Transverse colon (tissue), 4 donors: ENCODE measurements around the gene ANP32A. TPM values are rescaled to one million over a fixed set of nuclear protein-coding genes. Genes with fewer than 3 reads are reported as not detected.
A peak's percentile ranks its signal among the peaks of the same experiment; 100 is the strongest.

Experiments used
- DNase-seq: peaks from one replicate; pipeline ENCODE4 v3.0.0-alpha.2; 2019
- H3K27ac ChIP-seq, 4 donors: fragments of 200-600 bp; sonication (generic); 2 replicates each; pipeline ENCODE4 v1.5.1; 2016 to 2018; ENCODE audit warnings: inconsistent platforms in 4 of 4
- H3K27me3 ChIP-seq: fragments of 200-600 bp; sonication (generic); 2 replicates; pipeline ENCODE4 v1.5.1; 2017; ENCODE audit warnings: inconsistent platforms
- H3K36me3 ChIP-seq, 4 donors: fragments of 200-600 bp; sonication (generic); 2 replicates each; pipeline ENCODE4 v1.5.1; 2017 to 2019; ENCODE audit warnings: inconsistent platforms in 4 of 4
- H3K4me1 ChIP-seq, 4 donors: fragments of 200-600 bp; sonication (generic); 2 replicates each; pipeline ENCODE4 v1.5.1; 2017 to 2020; ENCODE audit warnings: inconsistent platforms in 4 of 4
- H3K4me3 ChIP-seq, 4 donors: fragments of 200-600 bp; sonication (generic); 1 replicate in 1 of 4; 2 replicates in 3 of 4; pipeline versions ENCODE4 v1.5.1 to v1.6.1; 2017 to 2019; ENCODE audit warnings: inconsistent platforms in 4 of 4
- H3K9me3 ChIP-seq, 2 donors: fragments of 200-600 bp; sonication (generic); 2 replicates each; pipeline ENCODE4 v1.5.1; 2017 to 2019; ENCODE audit warnings: inconsistent platforms in 2 of 2
- CTCF ChIP-seq, 5 experiments: fragments of 200-600 bp in 3 of 5; fragments of 450-650 bp in 2 of 5; sonication (generic) in 3 of 5; IDR thresholded peaks; 1 replicate in 2 of 5; 2 replicates in 3 of 5; pipeline ENCODE4 v1.5.1; 2016 to 2017; ENCODE audit warnings: antibody characterized with exemption in 5 of 5, inconsistent platforms in 3 of 5, mild to moderate bottlenecking in 2 of 5, moderate library complexity in 1 of 5
- EP300 ChIP-seq: sonication (generic); formaldehyde crosslinking; IDR thresholded peaks from one replicate; pipeline ENCODE4 v1.6.1; 2017; ENCODE audit warnings: antibody characterized with exemption, low read depth
- POLR2A ChIP-seq: fragments of 450-650 bp; IDR thresholded peaks from one replicate; pipeline ENCODE4 v1.6.1; 2016; ENCODE audit warnings: antibody characterized with exemption, mild to moderate bottlenecking, moderate library complexity
- POLR2AphosphoS5 ChIP-seq, 3 donors: sonication (generic); formaldehyde crosslinking; IDR thresholded peaks; one replicate each; pipeline ENCODE4 v1.6.1; 2016; ENCODE audit warnings: antibody characterized with exemption in 3 of 3
- WGBS, 2 donors: methylation state at CpG; one replicate each; pipeline ENCODE4 v1.1.5; 2018; ENCODE audit warnings: low coverage in 1 of 2; 5-methylcytosine and 5-hydroxymethylcytosine counted together
- in situ Hi-C, 4 donors: fragments of 200-750 bp; cut with MboI; loops; one replicate each; pipeline versions ENCODE4 v1.15.0 to v1.15.1; 2017; ENCODE audit warnings: low sequenced_read_pairs in 3 of 4, low pct_ligation_motif_present in 1 of 4, low pct_unique_long_range_greater_than_20kb in 1 of 4
- intact Hi-C: fragments of 100-400 bp; cut with DNase I; formaldehyde crosslinking; loops from one replicate; pipeline ENCODE4 v1.15.1; 2023; ENCODE audit warnings: low total_unique reads
- total RNA-seq, 4 donors: library from RNA; depleted of rRNA; stranded (reverse); fragments of >200 nt; gene quantifications; one replicate each; pipeline ENCODE4 v1.1.0, GENCODE V29; 2016

Gene ANP32A
- total RNA-seq, 4 donors from 2014 or later, result 23.9 to 92.7 (median 69.4) TPM

GRCh38 chr15:68775671-68776476, 44.8 kb downstream of the ANP32A start:
- H3K4me3 ChIP-seq, result no peak overlapping the region
- H3K27ac ChIP-seq, result peak overlapping the region in 2 of 4 donors; percentile 16 to 31
- DNase-seq, result peak; percentile 55
- H3K27me3 ChIP-seq, result no peaks in the 10 kb centered on the region
- 68 to 71% methylated on average over 1 to 8 of the region's 8 CpGs for WGBS, 2 donors
- intact Hi-C loops (no loop called here), in situ Hi-C loops (no loop called here)
- H3K36me3 ChIP-seq, result peaks cover 0 to 21% (median 3%) of the 10 kb centered on the region in 4 donors
- peaks cover 0 to 15% (median 3%) of the 10 kb centered on the region in 4 donors for H3K4me1 ChIP-seq
- H3K9me3 ChIP-seq, result no peaks in the 10 kb centered on the region
- no peak for TF ChIP-seq POLR2A
- no peak for TF ChIP-seq POLR2AphosphoS5 (IDR thresholded peaks at IDR 0.05)
- no peak for TF ChIP-seq EP300
- TF ChIP-seq CTCF (IDR thresholded peaks at IDR 0.05), result no peak

- Histone ChIP-seq H3K36me3 (peaks cover 0 to 15% (median 3%) of the 10 kb centered on the region in 4 donors), H3K4me1 (peaks cover 0 to 15% (median 3%) of the 10 kb centered on the region in 4 donors), H3K9me3 (no peaks in the 10 kb centered on the region), H3K4me3 (no peak overlapping the region), H3K27ac (peak overlapping the region in 2 of 4 donors; percentile 16 to 31), H3K27me3 (no peaks in the 10 kb centered on the region)
- TF ChIP-seq POLR2AphosphoS5 (IDR thresholded peaks at IDR 0.05) (no peak), CTCF (IDR thresholded peaks at IDR 0.05) (no peak), EP300 (no peak)
- 79% methylated on average over 3 of the region's 3 CpGs; no CpG with 5 or more reads in 1 of the 2 donors for WGBS, 2 donors
- in situ Hi-C loops, result no loop called here
- no peak for DNase-seq
- intact Hi-C loops, result no loop called here
These were observed 45.5 kb downstream of the ANP32A start for GRCh38 chr15:68775236-68775577.

GRCh38 chr15:68774521-68775235, 46.0 kb downstream of the ANP32A start:
- intact Hi-C loops (no loop called here), in situ Hi-C loops (no loop called here)
- Histone ChIP-seq H3K4me3 (no peak overlapping the region), H3K9me3 (no peaks in the 10 kb centered on the region), H3K27ac (peak overlapping the region in 1 of 4 donors; percentile 31), H3K36me3 (peaks cover 0 to 10% (median 2%) of the 10 kb centered on the region in 4 donors), H3K4me1 (peaks cover 0 to 15% (median 3%) of the 10 kb centered on the region in 4 donors), H3K27me3 (no peaks in the 10 kb centered on the region)
- no peak for DNase-seq
- 94% methylated on average over 3 of the region's 3 CpGs; no CpG with 5 or more reads in 1 of the 2 donors for WGBS, 2 donors
- TF ChIP-seq POLR2AphosphoS5 (IDR thresholded peaks at IDR 0.05) (no peak), POLR2A (no peak), EP300 (no peak), CTCF (IDR thresholded peaks at IDR 0.05) (no peak)

GRCh38 chr15:68774120-68774519, 46.6 kb downstream of the ANP32A start:
- H3K4me3 ChIP-seq, result no peak overlapping the region
- H3K4me1 ChIP-seq, result peaks cover 0 to 15% (median 3%) of the 10 kb centered on the region in 4 donors
- TF ChIP-seq CTCF (IDR thresholded peaks at IDR 0.05), result no peak
- TF ChIP-seq EP300, result no peak
- no peak for TF ChIP-seq POLR2A
- TF ChIP-seq POLR2AphosphoS5 (IDR thresholded peaks at IDR 0.05), result no peak
- no peaks in the 10 kb centered on the region for H3K9me3 ChIP-seq
- intact Hi-C loops (no loop called here), in situ Hi-C loops (no loop called here)
- H3K36me3 ChIP-seq, result peaks cover 0 to 6% (median 0%) of the 10 kb centered on the region in 4 donors
- DNase-seq, result no peak
- H3K27ac ChIP-seq, result no peak overlapping the region
- 87% methylated on average over 4 of the region's 4 CpGs; no CpG with 5 or more reads in 1 of the 2 donors for WGBS, 2 donors
- H3K27me3 ChIP-seq, result no peaks in the 10 kb centered on the region
